Karpas-422 (cell line): ENCODE results near the gene CSRP1. TPM values are rescaled to one million over a fixed set of nuclear protein-coding genes. Genes with fewer than 3 reads are reported as not detected.

ENCODE experiments used
- DNase-seq: peaks from one replicate; pipeline ENCODE4 v3.0.0-alpha.2; 2015
- H2AFZ ChIP-seq: fragments of 200-600 bp; sonication (generic); 2 replicates; pipeline ENCODE4 v1.6.1; 2014; ENCODE audit warnings: antibody characterized with exemption, low read length, mixed read lengths
- H3K27ac ChIP-seq: fragments of 200-600 bp; sonication (generic); 2 replicates; pipeline ENCODE4 v1.5.1; 2014; ENCODE audit warnings: mild to moderate bottlenecking, low read length, moderate library complexity
- H3K27me3 ChIP-seq: fragments of 200-600 bp; sonication (generic); 2 replicates; pipeline ENCODE4 v1.6.1; 2014; ENCODE audit warnings: low read length, mixed read lengths
- H3K36me3 ChIP-seq: fragments of 200-600 bp; sonication (generic); 2 replicates; pipeline ENCODE4 v1.6.1; 2014; ENCODE audit warnings: low read length, mixed read lengths; ENCODE audit not compliant: insufficient read depth
- H3K4me1 ChIP-seq: fragments of 200-600 bp; sonication (generic); 2 replicates; pipeline ENCODE4 v1.6.1; 2014; ENCODE audit warnings: mild to moderate bottlenecking, low read length, mixed read lengths
- H3K4me2 ChIP-seq: fragments of 200-600 bp; sonication (generic); 2 replicates; pipeline ENCODE4 v1.6.1; 2014; ENCODE audit warnings: low read length, low read depth, mild to moderate bottlenecking; ENCODE audit not compliant: poor library complexity, severe bottlenecking
- H3K4me3 ChIP-seq: fragments of 200-600 bp; sonication (generic); 2 replicates; pipeline ENCODE4 v1.5.1; 2014; ENCODE audit warnings: mild to moderate bottlenecking, antibody characterized with exemption, low read length, mixed read lengths
- H3K79me2 ChIP-seq: fragments of 200-600 bp; sonication (generic); 2 replicates; pipeline ENCODE4 v1.6.1; 2014; ENCODE audit warnings: mild to moderate bottlenecking, low read length, mixed read lengths
- H3K9ac ChIP-seq: fragments of 200-600 bp; sonication (generic); 2 replicates; pipeline ENCODE4 v1.6.0; 2014; ENCODE audit warnings: low read length
- H3K9me2 ChIP-seq: fragments of 200-600 bp; sonication (generic), shearing (Covaris generic); replicated peaks from 2 replicates; pipeline ENCODE4 v1.6.0; 2014; ENCODE audit warnings: mild to moderate bottlenecking, low read length, moderate library complexity; ENCODE audit not compliant: insufficient read depth
- H3K9me3 ChIP-seq: fragments of 300-700, 200-600 bp; sonication (generic); 2 replicates; pipeline ENCODE4 v1.6.1; 2014; ENCODE audit warnings: low read length, mixed read lengths
- H4K20me1 ChIP-seq: fragments of 200-600 bp; sonication (generic); 2 replicates; pipeline ENCODE4 v1.6.1; 2014; ENCODE audit warnings: mild to moderate bottlenecking, antibody characterized with exemption, low read length, low read depth; ENCODE audit not compliant: insufficient read depth
- total RNA-seq: library from RNA; depleted of rRNA; stranded (reverse); fragments of >200 nt; shearing (Covaris generic); gene quantifications from 2 replicates; pipeline ENCODE4 v1.2.3, GENCODE V29; 2014; ENCODE audit warnings: low replicate concordance

Gene CSRP1
- total RNA-seq, 1 experiment from 2014 or later, result 39.8 TPM

- Histone ChIP-seq H4K20me1 (no peaks in the 10 kb centered on the region), H3K27ac (no peak overlapping the region), H3K4me3 (no peak overlapping the region), H3K79me2 (no peaks in the 10 kb centered on the region), H3K36me3 (no peaks in the 10 kb centered on the region), H3K4me2 (no peak overlapping the region), H3K27me3 (no peaks in the 10 kb centered on the region), H3K9me3 (no peaks in the 10 kb centered on the region), H3K9ac (no peak overlapping the region), H3K9me2 (no peaks in the 10 kb centered on the region), H2AFZ (no peak overlapping the region), H3K4me1 (peaks cover 14% of the 10 kb centered on the region)
- DNase-seq, result peak; percentile 36
These were observed 32.9 kb upstream of the CSRP1 start for GRCh38 chr1:201539561-201540431.

- no peak within 1 kb of the TSS for H3K9ac ChIP-seq
- no peak within 1 kb of the TSS for H2AFZ ChIP-seq
- no peaks in the 10 kb centered on the region for H3K36me3 ChIP-seq
- no peaks in the 10 kb centered on the region for H3K9me3 ChIP-seq
- H3K4me1 ChIP-seq, result peaks cover 16% of the 10 kb centered on the region
- no peaks in the 10 kb centered on the region for H3K79me2 ChIP-seq
- H3K4me2 ChIP-seq, result no peak within 1 kb of the TSS
- no peaks in the 10 kb centered on the region for H4K20me1 ChIP-seq
- no peak within 1 kb of the TSS for H3K4me3 ChIP-seq
- H3K9me2 ChIP-seq, result no peaks in the 10 kb centered on the region
- H3K27me3 ChIP-seq, result no peaks in the 10 kb centered on the region
- H3K27ac ChIP-seq, result no peak within 1 kb of the TSS
- no peak for DNase-seq
These were observed 32.0 kb upstream of the CSRP1 start, which contains the start of gene NAV1 for GRCh38 chr1:201538612-201539551. Gene NAV1 (plus strand): TSS chr1:201539127. CDS start chr1:201622885, 83,758 bp downstream.

GRCh38 chr1:201537891-201538611 lies 31.1 kb upstream of the CSRP1 start:
- no peak overlapping the region for H2AFZ ChIP-seq
- H3K4me3 ChIP-seq, result no peak overlapping the region

GRCh38 chr1:201537467-201537866 lies 30.5 kb upstream of the CSRP1 start:
- no peak overlapping the region for H3K9ac ChIP-seq
- H2AFZ ChIP-seq, result no peak overlapping the region
- H3K27ac ChIP-seq, result no peak overlapping the region
- no peak overlapping the region for H3K4me3 ChIP-seq
- H3K27me3 ChIP-seq, result no peaks in the 10 kb centered on the region
- H3K36me3 ChIP-seq, result no peaks in the 10 kb centered on the region
- no peak overlapping the region for H3K4me2 ChIP-seq
- peak; percentile 35 for DNase-seq
- peaks cover 16% of the 10 kb centered on the region for H3K4me1 ChIP-seq
- no peaks in the 10 kb centered on the region for H4K20me1 ChIP-seq
- no peaks in the 10 kb centered on the region for H3K9me3 ChIP-seq
- H3K79me2 ChIP-seq, result no peaks in the 10 kb centered on the region
- H3K9me2 ChIP-seq, result no peaks in the 10 kb centered on the region

More at GRCh38 chr1:201537891-201538611, 31.1 kb upstream of the CSRP1 start:
- H3K9me2 ChIP-seq, result no peaks in the 10 kb centered on the region
- no peak overlapping the region for H3K4me2 ChIP-seq
- peak; percentile 31 for DNase-seq
- no peaks in the 10 kb centered on the region for H3K27me3 ChIP-seq
- no peak overlapping the region for H3K9ac ChIP-seq
- no peaks in the 10 kb centered on the region for H3K36me3 ChIP-seq
- no peaks in the 10 kb centered on the region for H3K9me3 ChIP-seq
- H4K20me1 ChIP-seq, result no peaks in the 10 kb centered on the region
- no peak overlapping the region for H3K27ac ChIP-seq
- H3K79me2 ChIP-seq, result no peaks in the 10 kb centered on the region
- H3K4me1 ChIP-seq, result peaks cover 16% of the 10 kb centered on the region

GRCh38 chr1:201537028-201537427 lies 30.1 kb upstream of the CSRP1 start:
- H3K4me2 ChIP-seq, result no peak overlapping the region
- no peaks in the 10 kb centered on the region for H3K9me3 ChIP-seq
- H3K4me1 ChIP-seq, result peaks cover 16% of the 10 kb centered on the region
- no peaks in the 10 kb centered on the region for H3K27me3 ChIP-seq
- no peak overlapping the region for H3K9ac ChIP-seq
- H3K27ac ChIP-seq, result no peak overlapping the region
- no peaks in the 10 kb centered on the region for H3K79me2 ChIP-seq
- H2AFZ ChIP-seq, result no peak overlapping the region
- no peaks in the 10 kb centered on the region for H3K9me2 ChIP-seq
- no peaks in the 10 kb centered on the region for H3K36me3 ChIP-seq
- DNase-seq, result no peak
- H4K20me1 ChIP-seq, result no peaks in the 10 kb centered on the region
- no peak overlapping the region for H3K4me3 ChIP-seq

- Histone ChIP-seq H3K4me1 (peaks cover 16% of the 10 kb centered on the region), H3K27ac (no peak overlapping the region), H3K27me3 (no peaks in the 10 kb centered on the region), H3K4me2 (no peak overlapping the region), H3K9me2 (no peaks in the 10 kb centered on the region), H3K9me3 (no peaks in the 10 kb centered on the region), H3K9ac (no peak overlapping the region), H3K79me2 (no peaks in the 10 kb centered on the region), H3K4me3 (no peak overlapping the region), H3K36me3 (no peaks in the 10 kb centered on the region), H2AFZ (no peak overlapping the region), H4K20me1 (no peaks in the 10 kb centered on the region)
- peak; percentile 34 for DNase-seq
These were observed 29.6 kb upstream of the CSRP1 start for GRCh38 chr1:201536558-201536957.

- Histone ChIP-seq H2AFZ (0 out of 2 replicates have a peak overlapping the region, but pooled peaks have one; percentile 33), H3K4me1 (peaks cover 16% of the 10 kb centered on the region), H3K9me3 (no peaks in the 10 kb centered on the region), H3K4me3 (no peak overlapping the region; the same call in 1 of the 2 replicates), H4K20me1 (no peaks in the 10 kb centered on the region), H3K36me3 (no peaks in the 10 kb centered on the region), H3K4me2 (peak overlapping the region; percentile 45), H3K27ac (no peak overlapping the region), H3K79me2 (no peaks in the 10 kb centered on the region), H3K9ac (peak overlapping the region; percentile 23; the same call in 1 of the 2 replicates), H3K9me2 (no peaks in the 10 kb centered on the region), H3K27me3 (no peaks in the 10 kb centered on the region)
- no peak for DNase-seq
These were observed 29.0 kb upstream of the CSRP1 start for GRCh38 chr1:201535919-201536245.
